CD4-positive, alpha-beta T cell (primary cell): Measurements from ENCODE around the gene LCOR. TPM values are rescaled to one million over a fixed set of nuclear protein-coding genes. Genes with fewer than 3 reads are reported as not detected.

ENCODE experiments used
- ATAC-seq: fragments of 200-7000 bp; cut with Tn5 transposase; one replicate; pipeline ENCODE4 v1.10.0; 2022; ENCODE audit warnings: mild to moderate bottlenecking; ENCODE audit not compliant: poor library complexity
- CTCF ChIA-PET: fragments of 350-600 bp; sonication (Branson Sonifier 250); formaldehyde crosslinking; loops from one replicate; lab custom pipeline; 2021; ENCODE audit warnings: antibody characterized with exemption, inconsistent platforms; lab: Charles Lee
- POLR2A ChIA-PET: fragments of 350-600 bp; sonication (Branson Sonifier 250); formaldehyde crosslinking; loops from one replicate; lab custom pipeline; 2021; ENCODE audit warnings: antibody characterized with exemption, inconsistent platforms; lab: Charles Lee
- DNase-seq, 14 experiments: peaks; one replicate each; pipeline ENCODE4 v3.0.0-alpha.2; 2013 to 2020; ENCODE audit warnings: mixed read lengths in 2 of 14
- H3K27ac ChIP-seq, 2 donors: one replicate each; pipeline versions ENCODE4 v1.5.1 to v1.7.0; 2013; ENCODE audit warnings: low read length in 2 of 2, low read depth in 1 of 2, mild to moderate bottlenecking in 1 of 2
- H3K27me3 ChIP-seq, 2 experiments: 1 replicate in 1 of 2; 2 replicates in 1 of 2; pipeline versions ENCODE4 v1.6.1 to v1.7.0; 2013; ENCODE audit warnings: low read length in 2 of 2, control low read depth in 1 of 2, mild to moderate bottlenecking in 1 of 2, moderate library complexity in 1 of 2; ENCODE audit not compliant: insufficient read depth in 2 of 2, control insufficient read depth in 1 of 2
- H3K36me3 ChIP-seq: one replicate; pipeline ENCODE4 v1.6.1; 2013; ENCODE audit warnings: low read length, control low read depth; ENCODE audit not compliant: insufficient read depth
- H3K4me1 ChIP-seq: one replicate; pipeline ENCODE4 v1.6.1; 2013; ENCODE audit warnings: low read length, control low read depth; ENCODE audit not compliant: insufficient read depth
- H3K4me3 ChIP-seq: one replicate; pipeline ENCODE4 v1.5.1; 2013; ENCODE audit warnings: mild to moderate bottlenecking, low read length, moderate library complexity
- H3K9me3 ChIP-seq, 2 experiments: 1 replicate in 1 of 2; 2 replicates in 1 of 2; pipeline versions ENCODE4 v1.6.1 to v1.7.0; 2013; ENCODE audit warnings: low read length in 2 of 2, mild to moderate bottlenecking in 2 of 2, control low read depth in 1 of 2, moderate library complexity in 1 of 2; ENCODE audit not compliant: control insufficient read depth in 1 of 2, insufficient read depth in 1 of 2
- H3K27ac Mint-ChIP-seq: one replicate; pipeline ENCODE4 v1.8.0; 2020; ENCODE audit warnings: mixed read lengths
- H3K27me3 Mint-ChIP-seq: one replicate; pipeline ENCODE4 v1.8.0; 2021; ENCODE audit warnings: mixed read lengths
- H3K36me3 Mint-ChIP-seq: one replicate; pipeline ENCODE4 v1.8.0; 2021; ENCODE audit warnings: low read depth, mixed read lengths
- H3K4me1 Mint-ChIP-seq: one replicate; pipeline ENCODE4 v1.8.0; 2021; ENCODE audit warnings: low read depth, mixed read lengths
- H3K4me3 Mint-ChIP-seq: one replicate; pipeline ENCODE4 v1.8.0; 2020; ENCODE audit warnings: mild to moderate bottlenecking, mixed read lengths
- H3K9me3 Mint-ChIP-seq: one replicate; pipeline ENCODE4 v1.8.0; 2020; ENCODE audit warnings: mixed read lengths
- CTCF ChIP-seq: fragments of 200-600 bp; IDR thresholded peaks from one replicate; pipeline ENCODE4 v1.8.0; 2022; ENCODE audit warnings: antibody characterized with exemption, mild to moderate bottlenecking
- intact Hi-C, 2 experiments: fragments of 100-400 bp; cut with DNase I in 1 of 2; cut with micrococcal nuclease in 1 of 2; formaldehyde crosslinking; loops; one replicate each; pipeline versions ENCODE4 v1.15.1 to v1.9.0; 2023 to 2025; cut with DNase I, micrococcal nuclease
- total RNA-seq, 174 experiments: library from RNA in 2 of 174; stranded (reverse) in 2 of 174; gene quantifications; one replicate each; pipeline ENCODE4 v1.2.3 and lab custom pipeline; 2021 to 2026

LCOR gene
- total RNA-seq, 2 experiments from 2014 or later, result 46.0 to 56.0 TPM

DNA sequence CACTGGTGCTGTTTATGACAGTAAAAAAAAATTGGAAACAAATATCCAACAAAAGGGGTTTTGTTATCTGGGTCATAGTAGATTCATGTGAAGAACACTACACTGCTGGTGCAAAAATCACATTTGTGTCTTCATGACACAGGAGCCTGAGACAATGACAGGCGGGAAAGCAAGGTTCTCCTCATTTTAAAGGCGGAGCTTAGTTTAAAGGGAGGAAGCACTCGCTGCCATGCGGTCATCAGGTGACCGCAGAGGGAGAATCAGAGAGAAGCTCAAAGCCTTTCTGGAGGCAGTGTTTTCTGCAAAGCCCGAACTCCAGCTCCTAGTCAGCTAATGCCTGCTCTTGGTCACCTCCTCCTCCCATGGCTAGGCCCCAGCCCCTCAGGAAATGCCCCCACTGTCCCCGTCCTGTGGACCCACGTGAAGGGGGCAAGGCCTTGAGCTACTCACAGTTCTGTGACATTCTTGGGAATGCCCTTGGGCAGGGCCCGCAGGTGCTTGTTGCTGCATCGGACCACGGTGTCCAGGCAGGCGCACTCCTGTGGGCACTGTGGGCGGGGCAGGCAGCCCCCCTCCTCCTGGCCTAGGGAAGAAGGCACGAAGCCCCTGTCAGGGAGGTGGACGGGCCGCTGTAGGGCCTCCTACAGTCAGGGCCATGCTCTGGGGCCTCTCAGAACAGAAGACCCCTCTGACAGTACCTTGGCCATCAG, 207.6 kb downstream of the LCOR start:
- TF ChIP-seq CTCF, result no peak
- ATAC-seq (no peak), DNase-seq (no peak)
- Histone ChIP-seq H3K4me3 (no peak overlapping the region), H3K27ac (no peak overlapping the region), H3K36me3 (no peaks in the 10 kb centered on the region), H3K27me3 (peaks cover 0 to 5% of the 10 kb centered on the region in 2 experiments), H3K4me1 (peaks cover 10% of the 10 kb centered on the region), H3K9me3 (no peaks in the 10 kb centered on the region)
- intact Hi-C loops, result no loop called here
- Mint-ChIP-seq H3K4me3 (no peak overlapping the region), H3K27ac (no peak overlapping the region), H3K9me3 (no peaks in the 10 kb centered on the region), H3K4me1 (peaks cover 9% of the 10 kb centered on the region), H3K27me3 (no peaks in the 10 kb centered on the region), H3K36me3 (no peaks in the 10 kb centered on the region)
- CTCF ChIA-PET, result no interaction called here
- POLR2A ChIA-PET, result no interaction called here

GRCh38 chr10:97040248-97040584, 208.1 kb downstream of the LCOR start:
- no peak for TF ChIP-seq CTCF
- CTCF ChIA-PET, result no interaction called here
- H3K9me3 ChIP-seq, result no peaks in the 10 kb centered on the region
- Mint-ChIP-seq H3K9me3 (no peaks in the 10 kb centered on the region), H3K27ac (no peak overlapping the region), H3K27me3 (no peaks in the 10 kb centered on the region), H3K4me1 (peaks cover 9% of the 10 kb centered on the region), H3K36me3 (no peaks in the 10 kb centered on the region), H3K4me3 (no peak overlapping the region)
- no peak overlapping the region for H3K27ac ChIP-seq
- intact Hi-C loops, result no loop called here
- peaks cover 10% of the 10 kb centered on the region for H3K4me1 ChIP-seq
- no peaks in the 10 kb centered on the region for H3K36me3 ChIP-seq
- ATAC-seq (no peak), DNase-seq (no peak)
- H3K27me3 ChIP-seq, result no peaks in the 10 kb centered on the region
- no peak overlapping the region for H3K4me3 ChIP-seq
- POLR2A ChIA-PET, result no interaction called here

DNA sequence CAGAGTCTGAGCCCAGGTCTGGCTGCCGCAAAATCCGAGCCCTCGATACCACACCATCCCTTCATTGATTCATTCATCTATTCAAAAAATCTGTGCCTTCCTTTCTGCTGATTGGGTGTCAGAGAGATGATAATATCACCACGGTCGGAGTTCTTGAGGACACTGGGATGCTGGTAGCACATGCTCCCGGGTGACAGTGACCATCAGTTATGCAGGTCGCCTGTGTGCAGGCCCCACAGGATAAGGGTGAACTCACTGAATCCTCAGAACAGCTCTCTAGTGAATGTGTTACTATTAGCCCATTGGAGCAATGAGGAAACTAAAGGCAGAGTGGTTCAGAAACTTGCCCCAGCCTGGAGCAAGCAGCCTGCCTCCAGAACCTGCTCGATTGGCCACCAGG, 208.6 kb downstream of the LCOR start:
- no peaks in the 10 kb centered on the region for H3K36me3 Mint-ChIP-seq
- Histone ChIP-seq H3K9me3 (no peaks in the 10 kb centered on the region), H3K36me3 (no peaks in the 10 kb centered on the region), H3K4me3 (no peak overlapping the region), H3K27ac (no peak overlapping the region), H3K27me3 (no peaks in the 10 kb centered on the region), H3K4me1 (peaks cover 10% of the 10 kb centered on the region)
- CTCF ChIA-PET, result no interaction called here
- DNase-seq (no peak), ATAC-seq (no peak)
- POLR2A ChIA-PET, result no interaction called here
- peaks cover 9% of the 10 kb centered on the region for H3K4me1 Mint-ChIP-seq
- no peaks in the 10 kb centered on the region for H3K9me3 Mint-ChIP-seq
- H3K27me3 Mint-ChIP-seq, result no peaks in the 10 kb centered on the region
- TF ChIP-seq CTCF, result no peak
- no peak overlapping the region for H3K4me3 Mint-ChIP-seq
- no peak overlapping the region for H3K27ac Mint-ChIP-seq
- intact Hi-C loops, result no loop called here
